ENCODE results near the gene CDCA7L. TPM values are rescaled to one million over a fixed set of nuclear protein-coding genes. Genes with fewer than 3 reads are reported as not detected.

CDCA7L gene
- total and polyA plus RNA-seq, 4 donors = 9.8 to 51.1 (median 21.5) TPM

GRCh38 chr7:21971780-21972396 lies 26.2 kb upstream of the CDCA7L start:
- no peak for DNase-seq
- Histone ChIP-seq H3K4me3 (no peak overlapping the region), H3K9me3 (ENCODE audit: control insufficient read depth in 4 of 4, insufficient read depth in 3 of 4, low read length in 3 of 4) (no peaks in the 10 kb centered on the region), H3K36me3 (ENCODE audit: control insufficient read depth in 4 of 4, insufficient read depth in 4 of 4, low read length in 4 of 4) (no peaks in the 10 kb centered on the region), H3K27ac (ENCODE audit: low read depth in 1 of 2, low read length in 1 of 2) (no peak overlapping the region), H3K9ac (ENCODE audit: insufficient read depth in 1 of 2, low read length in 2 of 2) (no peak overlapping the region), H3K4me1 (ENCODE audit: control insufficient read depth in 5 of 5, insufficient read depth in 5 of 5, low read length in 5 of 5) (no peaks in the 10 kb centered on the region), H3K27me3 (ENCODE audit: control insufficient read depth in 3 of 3, insufficient read depth in 3 of 3, low read length in 2 of 3) (no peaks in the 10 kb centered on the region)
- no peak for TF ChIP-seq CTCF (IDR thresholded peaks at IDR 0.05; ENCODE audit: control extremely low read depth, extremely low read depth)
- no peak for ATAC-seq (ENCODE audit: insufficient read depth, low FRiP score)
- 92 to 95% methylated on average over 6 of the region's 6 CpGs for WGBS, 2 donors

- TF ChIP-seq CTCF (IDR thresholded peaks at IDR 0.05; ENCODE audit: control extremely low read depth, extremely low read depth) = no peak
- H3K27me3 ChIP-seq (ENCODE audit: control insufficient read depth in 3 of 3, insufficient read depth in 3 of 3, low read length in 2 of 3) = no peaks in the 10 kb centered on the region
- H3K9ac ChIP-seq (ENCODE audit: insufficient read depth in 1 of 2, low read length in 2 of 2) = no peak overlapping the region
- H3K4me3 ChIP-seq = no peak overlapping the region
- H3K36me3 ChIP-seq (ENCODE audit: control insufficient read depth in 4 of 4, insufficient read depth in 4 of 4, low read length in 4 of 4) = no peaks in the 10 kb centered on the region
- no peaks in the 10 kb centered on the region for H3K9me3 ChIP-seq (ENCODE audit: control insufficient read depth in 4 of 4, insufficient read depth in 3 of 4, low read length in 3 of 4)
- H3K27ac ChIP-seq (ENCODE audit: low read depth in 1 of 2, low read length in 1 of 2) = no peak overlapping the region
- peaks cover 0 to 5% (median 0%) of the 10 kb centered on the region in 5 donors for H3K4me1 ChIP-seq (ENCODE audit: control insufficient read depth in 5 of 5, insufficient read depth in 5 of 5, low read length in 5 of 5)
- no peak for ATAC-seq (ENCODE audit: insufficient read depth, low FRiP score)
- DNase-seq = no peak
Measured at GRCh38 chr7:21969822-21970221, 24.1 kb upstream of the CDCA7L start.

- H3K4me1 ChIP-seq (ENCODE audit: control insufficient read depth in 5 of 5, insufficient read depth in 5 of 5, low read length in 5 of 5) = peaks cover 0 to 5% (median 0%) of the 10 kb centered on the region in 5 donors
- no peak for TF ChIP-seq CTCF (IDR thresholded peaks at IDR 0.05; ENCODE audit: control extremely low read depth, extremely low read depth)
- H3K36me3 ChIP-seq (ENCODE audit: control insufficient read depth in 4 of 4, insufficient read depth in 4 of 4, low read length in 4 of 4) = no peaks in the 10 kb centered on the region
- WGBS, 2 donors = 23 to 42% methylated on average over 8 of the region's 8 CpGs
- DNase-seq = peak in 1 of 3 donors; percentile 10
- no peaks in the 10 kb centered on the region for H3K9me3 ChIP-seq (ENCODE audit: control insufficient read depth in 4 of 4, insufficient read depth in 3 of 4, low read length in 3 of 4)
- H3K27me3 ChIP-seq (ENCODE audit: control insufficient read depth in 3 of 3, insufficient read depth in 3 of 3, low read length in 2 of 3) = no peaks in the 10 kb centered on the region
- no peak overlapping the region for H3K27ac ChIP-seq (ENCODE audit: low read depth in 1 of 2, low read length in 1 of 2)
- no peak overlapping the region for H3K4me3 ChIP-seq
- H3K9ac ChIP-seq (ENCODE audit: insufficient read depth in 1 of 2, low read length in 2 of 2) = no peak overlapping the region
- ATAC-seq (ENCODE audit: insufficient read depth, low FRiP score) = no peak
Measured at GRCh38 chr7:21967598-21968003, 21.9 kb upstream of the CDCA7L start.

- no peak for TF ChIP-seq CTCF (IDR thresholded peaks at IDR 0.05; ENCODE audit: control extremely low read depth, extremely low read depth)
- Histone ChIP-seq H3K27me3 (ENCODE audit: control insufficient read depth in 3 of 3, insufficient read depth in 3 of 3, low read length in 2 of 3) (no peaks in the 10 kb centered on the region), H3K36me3 (ENCODE audit: control insufficient read depth in 4 of 4, insufficient read depth in 4 of 4, low read length in 4 of 4) (no peaks in the 10 kb centered on the region), H3K9ac (ENCODE audit: insufficient read depth in 1 of 2, low read length in 2 of 2) (no peak overlapping the region), H3K4me3 (no peak overlapping the region), H3K9me3 (ENCODE audit: control insufficient read depth in 4 of 4, insufficient read depth in 3 of 4, low read length in 3 of 4) (no peaks in the 10 kb centered on the region), H3K27ac (ENCODE audit: low read depth in 1 of 2, low read length in 1 of 2) (no peak overlapping the region), H3K4me1 (ENCODE audit: control insufficient read depth in 5 of 5, insufficient read depth in 5 of 5, low read length in 5 of 5) (peaks cover 0 to 5% (median 0%) of the 10 kb centered on the region in 5 donors)
- WGBS, 2 donors = 31 to 57% methylated on average over 1 of the region's 1 CpG
- ATAC-seq (ENCODE audit: insufficient read depth, low FRiP score) (no peak), DNase-seq (no peak)
Measured at GRCh38 chr7:21966271-21966670, 20.6 kb upstream of the CDCA7L start.
